Measurements from ENCODE around the gene ZNF862. TPM values are rescaled to one million over a fixed set of nuclear protein-coding genes. Genes with fewer than 3 reads are reported as not detected.

Gene ZNF862
- total RNA-seq, 1 donor from 2014 or later = 10.5 TPM

DNA sequence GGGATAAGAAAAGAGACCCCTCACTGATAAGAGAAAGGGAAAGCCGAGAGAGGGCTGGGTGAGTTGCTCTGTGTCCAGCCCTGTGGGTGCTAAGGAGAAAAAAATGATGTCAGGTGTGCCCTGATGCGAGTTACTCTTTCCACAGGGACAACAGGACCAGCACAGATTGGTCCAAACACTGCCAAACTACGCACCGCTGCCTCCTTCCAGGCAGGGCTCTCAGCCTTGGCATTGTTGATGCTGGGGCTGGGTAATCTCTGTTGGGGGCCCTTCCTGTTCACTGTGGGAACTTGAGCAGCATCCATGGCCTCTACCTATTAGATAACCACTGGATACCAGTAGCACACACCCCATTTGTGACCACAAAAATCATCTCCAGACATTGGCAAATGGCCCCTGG lies 25.3 kb downstream of the ZNF862 start:
- no peak for ATAC-seq
- no peak for DNase-seq (ENCODE audit: low spot score)

DNA sequence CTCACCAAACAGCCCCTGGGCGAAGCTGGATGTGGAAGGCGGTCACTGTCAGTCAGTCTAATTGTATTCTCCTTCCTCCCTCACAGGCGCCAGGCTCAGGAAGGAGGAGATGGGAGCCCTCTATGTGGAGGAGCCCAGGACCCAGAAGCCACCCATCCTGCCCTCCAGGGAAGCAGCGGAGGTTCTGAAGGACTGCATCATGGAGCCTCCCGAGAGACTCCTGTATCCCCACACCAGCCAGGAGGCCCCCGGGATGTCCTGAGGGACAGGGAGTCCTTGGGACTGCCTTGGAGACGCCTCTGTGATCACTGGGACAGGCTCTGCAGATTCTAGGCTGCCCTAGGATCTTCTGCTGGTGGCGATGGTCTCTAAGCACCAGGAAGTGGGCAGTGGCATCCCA lies 25.8 kb downstream of the ZNF862 start:
- ATAC-seq (no peak), DNase-seq (ENCODE audit: low spot score) (no peak)

DNA sequence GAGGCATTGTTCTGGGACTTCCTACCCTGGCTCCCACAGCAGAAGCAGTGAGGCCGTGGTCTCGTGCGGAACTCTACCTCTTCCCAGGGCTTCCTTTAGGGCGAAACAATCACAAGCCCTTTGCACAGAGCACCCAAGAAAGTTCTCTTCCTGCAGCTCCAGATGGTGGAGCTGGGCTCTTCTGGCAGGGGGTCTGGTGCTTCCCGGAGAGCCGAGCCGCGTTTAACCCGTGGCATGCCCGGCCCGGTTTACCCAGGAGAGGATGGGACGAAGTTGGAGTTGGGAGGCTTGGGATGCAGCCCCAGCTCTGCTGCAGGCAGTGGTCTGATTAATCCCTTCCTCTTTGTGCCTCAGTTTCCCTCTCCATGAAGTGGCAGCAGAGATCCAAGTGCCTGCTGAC lies 26.6 kb downstream of the ZNF862 start:
- ATAC-seq = no peak
- DNase-seq (ENCODE audit: low spot score) = no peak

DNA sequence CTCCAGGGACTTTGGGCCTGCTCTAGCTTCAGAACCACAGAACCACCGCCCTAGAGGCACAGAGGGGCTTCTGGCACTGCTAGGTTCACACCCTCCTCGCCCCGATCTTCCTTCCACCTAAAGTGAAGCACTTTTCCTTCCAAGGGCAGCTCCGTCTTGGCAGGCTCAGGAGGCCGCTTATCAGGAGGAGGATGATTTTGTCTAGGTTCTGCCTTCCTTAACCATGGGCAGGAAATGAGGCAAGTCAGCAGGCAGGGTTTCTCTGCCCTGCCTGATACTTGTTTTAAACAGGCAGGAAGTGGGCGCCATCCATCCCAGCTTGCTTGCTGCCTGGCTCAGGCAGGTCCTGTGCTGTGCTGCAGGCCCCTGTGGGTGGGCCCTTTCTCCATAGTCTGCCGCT lies 27.3 kb downstream of the ZNF862 start:
- ATAC-seq (peak; percentile 29), DNase-seq (ENCODE audit: low spot score) (no peak)

DNA sequence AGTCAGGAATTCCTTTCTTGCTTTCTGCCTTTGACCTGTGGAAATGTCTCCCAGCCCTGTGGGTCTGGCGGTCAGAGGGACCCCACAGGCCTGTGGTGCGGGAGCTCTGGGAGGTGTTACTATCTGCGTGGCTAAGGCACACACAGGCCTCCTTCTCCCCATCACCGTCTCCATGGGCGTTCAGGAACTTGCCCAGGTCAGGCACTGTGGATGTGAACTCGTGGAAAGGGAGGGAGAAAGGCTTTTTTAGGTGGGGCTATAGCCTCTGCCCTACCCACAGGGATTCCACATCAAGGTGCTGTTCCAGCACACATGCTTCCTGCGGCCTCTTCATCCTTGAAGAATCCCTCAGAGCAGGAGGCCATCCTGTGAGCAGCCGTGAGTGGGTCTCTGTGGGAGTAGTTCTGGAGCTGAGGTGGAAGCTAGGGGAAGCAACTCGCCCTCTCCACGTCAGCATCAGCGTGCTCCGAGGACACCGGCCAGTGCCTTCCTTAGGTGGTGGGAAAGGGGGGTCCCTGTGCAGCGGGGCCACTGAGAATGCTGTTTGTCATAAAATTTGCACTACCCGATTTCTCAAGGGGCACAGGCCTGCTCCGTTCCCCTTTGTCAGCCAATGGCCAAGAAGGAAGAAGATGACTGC lies 28.1 kb downstream of the ZNF862 start:
- ATAC-seq (no peak), DNase-seq (ENCODE audit: low spot score) (no peak)

DNA sequence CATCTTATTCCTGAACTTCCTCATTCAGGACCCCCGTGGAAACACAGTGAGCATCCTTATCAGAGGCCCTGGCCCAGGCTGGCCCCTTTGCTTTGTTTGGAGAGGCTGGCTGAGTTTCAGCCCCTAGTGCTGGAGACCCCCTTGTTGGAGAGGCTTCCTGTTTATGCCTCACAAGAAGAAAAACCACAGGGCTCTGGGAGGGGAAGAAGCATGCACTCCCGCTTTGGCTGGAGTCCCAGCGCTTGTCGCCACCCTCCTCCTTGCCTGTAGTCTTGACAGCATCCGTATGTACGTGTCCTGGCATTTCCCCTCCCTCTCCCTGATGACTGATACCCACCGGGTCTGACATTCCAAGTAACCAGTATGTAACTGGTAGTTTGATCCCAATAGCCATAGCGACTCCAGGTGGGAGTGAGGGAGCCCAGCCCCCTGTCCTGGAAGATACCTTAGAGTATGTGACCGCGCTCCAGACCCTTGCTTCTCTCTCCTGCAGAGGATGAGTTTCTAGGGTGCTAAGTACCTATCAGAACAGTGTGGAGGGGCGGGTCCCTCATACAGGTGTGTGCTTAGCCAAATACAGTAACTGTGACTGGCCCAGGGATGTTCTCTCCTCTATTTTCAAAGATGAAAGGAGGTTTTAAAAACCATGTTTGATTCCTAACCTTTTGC lies 28.7 kb downstream of the ZNF862 start:
- DNase-seq (ENCODE audit: low spot score) (no peak), ATAC-seq (no peak)

DNA sequence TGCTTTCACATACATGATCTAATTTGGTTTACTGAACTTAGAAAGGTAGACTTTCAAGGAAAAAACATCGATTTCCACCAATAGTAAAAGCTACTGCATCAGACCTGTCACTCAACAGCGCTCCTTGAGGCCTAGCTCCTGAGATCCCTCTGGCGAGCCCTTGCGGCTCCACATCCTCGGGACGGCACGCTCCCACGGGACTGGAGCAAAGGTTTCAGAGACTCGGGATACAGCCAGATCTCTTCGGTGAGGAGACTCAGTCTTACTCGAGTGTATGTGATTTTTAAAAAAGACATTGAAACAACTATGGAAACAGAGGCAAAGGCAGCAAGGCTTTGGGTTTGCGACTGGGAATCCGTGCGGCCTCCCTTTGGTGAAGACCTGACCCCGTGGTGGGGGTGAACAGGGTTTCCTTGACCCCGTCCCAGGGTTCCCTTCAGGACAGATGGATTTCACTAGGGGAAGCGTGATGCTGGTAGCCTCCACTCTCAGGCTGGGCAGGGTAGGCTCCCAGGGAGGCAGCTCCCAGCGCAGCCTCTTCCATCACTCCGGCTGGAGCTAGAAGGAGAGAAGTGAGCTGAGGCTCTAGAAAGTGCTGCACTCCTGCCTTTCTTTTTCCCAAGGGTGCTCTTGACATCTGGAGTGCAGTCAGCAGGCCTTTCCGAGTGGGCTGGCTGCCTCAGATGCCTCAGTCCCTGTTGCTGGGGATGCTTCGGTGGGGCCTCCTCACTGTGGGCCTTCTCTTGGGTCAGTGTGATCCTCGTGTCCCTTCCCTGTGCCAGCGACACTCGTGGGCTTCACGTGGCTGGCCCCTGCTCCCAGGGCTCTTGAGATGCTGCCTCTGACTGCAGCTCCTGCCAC lies 29.8 kb downstream of the ZNF862 start:
- peak; percentile 19 for DNase-seq (ENCODE audit: low spot score)
- ATAC-seq = no peak

DNA sequence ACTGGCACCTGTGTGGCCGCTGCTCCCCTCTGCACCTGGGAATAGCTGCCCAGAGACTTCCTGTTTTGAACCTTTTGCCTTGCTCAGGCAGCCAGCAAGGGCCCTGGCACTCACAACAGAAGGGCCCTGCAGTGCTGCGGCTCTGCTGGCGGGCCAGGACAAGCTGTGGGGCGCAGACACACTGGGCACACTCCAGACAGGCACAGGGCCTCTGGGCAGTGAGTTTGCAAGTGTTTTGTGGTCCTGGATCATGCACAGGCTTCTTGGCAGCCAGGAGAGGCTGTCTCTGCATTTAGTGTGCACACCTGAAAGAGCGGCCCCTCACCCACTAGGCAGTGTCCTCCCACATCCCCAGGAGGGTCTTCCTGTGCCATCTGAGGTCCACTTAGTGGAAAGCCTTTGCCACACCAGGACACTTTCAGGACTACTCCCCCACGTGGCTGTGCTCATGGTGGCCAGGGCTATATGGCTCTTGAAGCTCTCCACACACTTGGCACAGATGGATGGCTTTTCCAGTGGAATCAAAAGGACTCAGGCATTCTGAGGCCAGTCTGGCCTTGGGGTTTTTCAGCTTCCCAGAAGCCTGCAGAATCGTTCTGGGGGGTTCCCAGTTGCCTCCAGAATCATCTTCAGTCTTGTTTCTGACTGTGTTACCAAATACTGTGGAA lies 30.6 kb downstream of the ZNF862 start:
- ATAC-seq = no peak
- peak; percentile 31 for DNase-seq (ENCODE audit: low spot score)

DNA sequence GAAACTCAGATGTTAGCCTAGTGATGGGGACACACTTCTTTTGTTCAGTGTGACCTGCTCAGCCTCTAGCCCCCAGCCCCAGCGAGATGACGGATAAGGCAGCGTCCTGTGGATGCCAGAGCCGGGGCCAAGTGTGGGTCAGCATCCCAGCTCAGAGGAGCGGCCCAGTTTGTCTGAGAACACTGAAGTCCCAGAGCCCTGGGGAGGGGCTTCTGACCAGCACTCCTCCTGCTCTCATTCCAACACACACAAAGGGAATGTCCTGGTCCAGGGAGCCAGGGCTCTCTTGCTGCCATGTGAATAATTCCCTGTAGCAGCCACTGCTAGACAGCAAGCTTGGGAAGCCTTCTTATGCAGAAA lies 31.1 kb downstream of the ZNF862 start:
- no peak for ATAC-seq

DNA sequence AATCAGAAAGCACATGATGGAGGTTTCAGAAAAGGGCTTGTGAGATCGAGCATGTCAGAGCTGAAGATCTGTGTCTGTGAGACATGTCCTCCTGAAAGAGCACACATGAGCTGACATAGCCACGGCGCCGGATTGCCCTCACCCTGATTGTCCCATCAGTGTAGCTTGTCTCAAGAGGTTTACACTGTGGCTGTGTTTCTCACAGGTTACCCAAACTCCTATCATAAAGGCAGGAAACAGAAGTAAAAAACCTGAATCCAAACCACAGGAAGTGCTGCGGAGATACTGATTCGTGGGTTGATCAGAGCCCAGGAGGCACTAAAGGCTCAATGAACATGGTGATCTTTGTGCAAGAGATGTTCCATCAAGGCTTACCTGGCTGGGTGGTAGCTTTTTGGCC lies 31.7 kb downstream of the ZNF862 start:
- peak; percentile 15 for DNase-seq (ENCODE audit: low spot score)

More for the DNA sequence above, 31.1 kb downstream of the ZNF862 start:
- peak; percentile 37 for DNase-seq (ENCODE audit: low spot score)

DNA sequence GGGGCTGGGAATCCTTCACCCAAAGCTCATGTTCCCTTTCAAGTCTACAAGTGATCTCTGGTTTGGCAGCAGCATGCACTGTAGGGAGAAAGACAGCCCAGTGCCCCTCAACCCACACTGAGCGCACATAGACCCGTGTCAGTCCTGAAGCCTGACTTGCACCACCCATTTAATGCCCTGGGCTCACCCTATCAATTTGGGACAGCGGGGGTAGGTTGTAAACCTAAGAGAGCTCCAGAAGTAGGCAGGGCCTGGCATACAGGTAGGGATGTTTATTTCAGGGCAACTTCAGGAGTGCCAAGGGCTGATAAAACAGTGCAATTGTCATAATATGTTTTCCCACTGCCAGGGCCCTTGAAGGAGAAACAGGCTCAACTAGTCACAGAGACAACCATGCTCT lies 32.1 kb downstream of the ZNF862 start:
- ATAC-seq (no peak), DNase-seq (ENCODE audit: low spot score) (peak; percentile 24)

More for the DNA sequence above, 31.7 kb downstream of the ZNF862 start:
- no peak for ATAC-seq

DNA sequence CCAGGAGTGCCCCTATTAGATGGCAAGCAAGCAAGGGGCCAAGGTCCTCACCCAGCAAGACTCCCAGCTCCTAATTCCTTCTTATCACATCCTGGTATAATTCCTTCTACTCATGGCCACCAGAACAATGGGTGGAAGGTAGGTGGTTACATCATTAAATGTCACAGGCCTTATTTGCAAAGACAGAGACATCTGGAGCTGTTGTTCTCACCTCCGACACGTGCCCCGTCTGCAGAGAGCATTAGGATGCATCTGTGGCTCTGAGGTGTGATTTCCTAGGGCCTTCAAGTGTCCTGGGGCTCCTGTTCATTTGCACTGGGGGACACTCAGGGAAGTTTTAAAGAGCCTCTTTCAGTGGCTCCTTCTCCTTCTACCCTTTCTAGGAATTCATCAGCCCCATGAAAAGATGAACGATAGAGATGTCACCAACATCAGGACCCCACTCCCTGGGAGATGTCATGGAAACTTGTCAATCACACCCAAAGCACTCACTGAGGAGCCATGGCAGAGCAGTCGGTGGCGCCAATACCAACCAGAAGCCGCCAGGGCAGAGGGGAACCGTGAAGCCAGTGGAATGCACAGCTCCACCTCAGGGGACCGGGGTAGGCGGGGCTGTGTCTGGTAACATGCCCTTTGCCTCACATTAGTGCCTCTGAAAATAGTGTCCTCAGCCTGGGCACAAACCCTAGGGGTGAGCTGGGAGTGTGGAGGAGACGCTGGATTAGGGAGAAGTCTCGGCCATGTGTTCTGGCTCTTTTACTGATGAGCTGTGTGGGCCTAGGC lies 32.7 kb downstream of the ZNF862 start:
- ATAC-seq (no peak), DNase-seq (ENCODE audit: low spot score) (peak; percentile 37)

DNA sequence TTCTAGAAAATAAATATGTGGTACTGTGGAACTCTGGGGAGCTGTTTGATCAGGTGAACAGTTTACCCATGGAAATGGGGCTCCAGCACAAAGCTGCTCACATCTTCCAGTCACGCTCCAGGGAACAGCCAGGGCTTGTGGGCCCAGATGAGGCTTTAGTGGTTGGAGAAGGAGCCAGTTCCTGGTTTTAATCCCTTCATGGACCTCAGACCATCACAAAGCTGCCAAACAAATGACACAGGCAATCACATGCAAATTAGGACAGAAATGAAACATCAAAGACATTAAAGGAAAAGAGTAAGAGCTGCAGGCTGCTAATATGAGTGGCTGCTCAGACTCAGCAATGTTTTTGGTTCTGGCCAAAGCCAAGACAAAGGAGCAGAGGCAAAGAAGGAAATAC lies 33.4 kb downstream of the ZNF862 start:
- DNase-seq (ENCODE audit: low spot score) (peak; percentile 23), ATAC-seq (no peak)

DNA sequence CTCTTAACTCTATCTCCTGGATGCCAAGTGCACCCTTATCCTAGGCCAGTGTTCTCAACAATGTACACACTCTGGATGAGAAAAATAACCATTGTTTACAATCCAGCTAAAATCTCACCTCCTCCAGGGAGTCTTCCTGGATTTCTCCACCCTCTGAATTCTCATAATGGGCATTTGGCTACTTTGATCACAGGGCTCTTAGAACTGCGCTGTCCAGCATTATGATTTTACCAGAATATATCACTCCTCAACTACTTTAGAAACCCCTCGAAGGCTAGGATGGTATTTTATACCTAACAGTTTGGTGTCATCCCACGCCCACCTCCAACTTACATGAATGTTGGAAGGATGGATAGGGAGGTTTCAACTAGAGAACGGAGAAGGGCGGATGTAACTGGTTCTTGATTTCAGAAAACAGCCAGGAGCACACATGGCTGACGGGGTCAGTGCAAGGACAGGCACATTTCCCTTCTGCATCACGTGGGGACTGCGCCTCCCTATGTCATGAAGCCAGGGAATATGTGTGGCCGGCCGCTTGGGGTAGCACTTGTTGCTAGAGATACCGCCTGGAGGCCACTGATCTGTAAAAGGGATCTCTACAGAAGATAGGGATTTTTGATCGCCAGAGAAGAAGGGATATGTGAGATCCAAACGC lies 34.4 kb downstream of the ZNF862 start:
- ATAC-seq = peak; percentile 64
- DNase-seq (ENCODE audit: low spot score) = peak; percentile 83

DNA sequence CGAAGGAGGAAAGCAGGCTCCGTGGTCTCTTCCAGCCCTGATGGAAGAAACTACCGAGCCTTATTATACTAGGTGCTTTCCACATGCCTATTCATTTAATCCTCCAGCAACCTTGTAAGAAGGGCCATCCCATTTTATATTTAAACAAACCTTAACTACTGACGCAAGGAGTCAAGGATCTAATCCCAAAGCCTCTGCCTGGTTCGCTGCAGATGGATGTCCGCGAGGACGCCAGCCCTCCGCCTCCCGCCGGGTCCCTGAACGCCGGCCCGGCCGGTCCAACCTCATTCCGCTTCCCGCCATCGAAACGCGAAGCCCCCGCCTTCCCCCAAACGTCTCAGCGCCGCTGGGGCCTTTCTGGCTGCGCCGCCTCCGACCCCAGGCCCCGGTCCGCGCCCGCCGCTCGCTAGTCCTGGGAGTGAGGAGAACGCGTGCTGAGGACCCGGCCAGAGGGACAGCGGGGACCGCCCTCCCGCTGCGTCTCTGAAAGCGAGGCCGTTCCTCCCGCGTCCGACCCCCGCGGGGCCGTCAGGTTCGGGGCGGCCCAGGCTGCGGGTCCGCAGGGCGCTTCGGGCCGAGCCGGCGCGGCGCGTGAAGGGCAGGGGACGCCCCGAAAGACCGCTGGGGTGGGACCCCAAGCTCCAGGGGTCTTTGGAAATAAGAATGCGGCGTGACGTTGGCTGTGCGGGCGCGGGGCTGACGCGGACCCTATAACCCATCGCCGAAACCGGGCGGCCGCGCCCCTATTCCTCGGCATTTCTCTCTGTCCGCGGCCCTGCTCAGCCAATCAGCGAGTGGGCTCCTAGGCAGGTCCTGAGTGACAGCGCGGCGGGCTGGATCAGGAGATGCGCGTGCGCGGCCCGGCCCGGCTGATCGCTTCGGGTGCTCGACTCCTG lies 35.1 kb downstream of the ZNF862 start, which contains the start of gene ATP6V0E2:
ATP6V0E2 (plus strand) TSS at position 896 of the 896 bp plus-strand sequence. CDS start 97 bp downstream, outside the sequence.
- DNase-seq (ENCODE audit: low spot score) (peak; percentile 97), ATAC-seq (peak; percentile 84)

DNA sequence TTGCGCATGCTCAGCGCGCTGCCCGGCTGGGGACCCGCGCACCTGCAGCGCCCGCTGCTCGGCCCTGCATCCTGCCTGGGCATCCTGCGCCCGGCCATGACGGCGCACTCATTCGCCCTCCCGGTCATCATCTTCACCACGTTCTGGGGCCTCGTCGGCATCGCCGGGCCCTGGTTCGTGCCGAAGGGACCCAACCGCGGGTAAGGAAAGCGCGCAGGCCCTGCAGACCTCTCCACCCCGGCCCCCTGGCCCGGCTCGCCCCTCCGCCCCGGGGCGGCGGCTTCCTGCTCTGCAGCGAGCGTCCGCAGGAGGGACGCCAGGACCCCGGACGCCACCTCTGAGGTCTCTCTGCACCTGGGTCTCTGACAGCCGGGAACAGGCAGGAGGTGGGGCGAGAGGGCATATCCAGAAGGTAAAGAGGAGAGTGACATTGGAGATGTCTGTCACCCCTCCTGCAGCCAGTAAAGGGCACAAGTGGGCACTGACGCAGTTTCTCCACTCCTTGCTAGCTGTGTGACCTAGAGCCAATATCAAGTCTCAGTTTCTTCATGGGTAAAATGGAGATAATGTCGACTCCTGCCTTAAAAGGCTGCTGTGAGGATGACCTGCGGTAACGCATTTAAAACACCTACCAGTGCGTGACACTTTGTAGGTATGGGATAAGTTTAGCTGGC lies 35.9 kb downstream of the ZNF862 start:
- DNase-seq (ENCODE audit: low spot score) (no peak), ATAC-seq (peak; percentile 29)

DNA sequence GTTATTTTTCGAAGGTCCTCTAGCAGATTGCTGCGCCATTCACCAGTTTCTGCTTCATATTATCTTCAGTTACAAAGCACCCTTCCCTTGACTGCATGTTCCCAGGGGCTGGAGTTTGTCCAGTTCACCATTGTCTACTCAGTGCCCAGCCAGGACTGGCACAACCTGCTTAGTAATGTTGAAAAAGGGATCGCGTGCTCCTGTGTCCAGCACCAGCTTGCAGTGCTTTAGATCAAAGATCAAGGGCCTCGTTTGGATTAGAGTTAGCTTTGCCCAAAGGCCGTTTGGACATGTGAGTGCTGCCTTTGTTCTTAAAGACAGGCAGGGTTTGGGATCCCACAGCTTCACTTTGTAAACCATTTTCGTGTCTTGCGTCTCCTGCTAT lies 36.5 kb downstream of the ZNF862 start:
- DNase-seq (ENCODE audit: low spot score) (peak; percentile 90), ATAC-seq (peak; percentile 74)

DNA sequence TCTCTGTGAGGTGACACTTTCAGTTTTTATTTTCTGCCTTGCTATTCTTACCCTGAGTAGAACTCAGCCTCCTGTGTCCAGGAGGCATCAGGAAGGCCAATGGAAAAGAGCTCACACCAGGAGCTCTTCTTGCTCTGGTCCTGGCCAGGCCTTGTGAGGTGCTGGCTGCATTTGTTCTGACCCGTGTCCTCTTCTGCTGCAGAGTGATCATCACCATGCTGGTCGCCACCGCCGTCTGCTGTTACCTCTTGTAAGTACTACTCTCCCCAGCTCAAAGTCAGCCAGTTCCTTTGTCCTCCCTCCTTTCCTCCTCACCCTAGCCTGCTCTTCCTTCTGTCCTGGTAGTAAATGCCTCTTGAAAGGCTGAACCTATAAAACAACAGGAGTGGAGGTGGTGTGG lies 37.2 kb downstream of the ZNF862 start:
- DNase-seq (ENCODE audit: low spot score) (peak; percentile 40), ATAC-seq (no peak)
